ENCODE results near the gene CLEC7A. TPM values are rescaled to one million over a fixed set of nuclear protein-coding genes. Genes with fewer than 3 reads are reported as not detected.

CLEC7A gene
- total RNA-seq, 1 donor from 2014 or later = 10.8 TPM

GRCh38 chr12:10094646-10095395 lies 35.2 kb downstream of the CLEC7A start:
- DNase-seq (ENCODE audit: low spot score) = no peak

GRCh38 chr12:10088955-10089900 lies 40.8 kb downstream of the CLEC7A start:
- DNase-seq (ENCODE audit: low spot score) = no peak

GRCh38 chr12:10088031-10088430 lies 42.0 kb downstream of the CLEC7A start:
- no peak for DNase-seq (ENCODE audit: low spot score)

GRCh38 chr12:10086387-10086786 lies 43.6 kb downstream of the CLEC7A start:
- DNase-seq (ENCODE audit: low spot score) = no peak

GRCh38 chr12:10084733-10085132 lies 45.3 kb downstream of the CLEC7A start:
- DNase-seq (ENCODE audit: low spot score) = no peak

GRCh38 chr12:10082117-10082874 lies 47.7 kb downstream of the CLEC7A start:
- no peak for DNase-seq (ENCODE audit: low spot score)

GRCh38 chr12:10075451-10075850 lies 54.5 kb downstream of the CLEC7A start:
- DNase-seq (ENCODE audit: low spot score) = no peak

- no peak for DNase-seq (ENCODE audit: low spot score)
Observed at GRCh38 chr12:10073261-10073660, 56.7 kb downstream of the CLEC7A start.

GRCh38 chr12:10072131-10072530 lies 57.9 kb downstream of the CLEC7A start:
- no peak for DNase-seq (ENCODE audit: low spot score)

GRCh38 chr12:10070380-10070779 lies 59.6 kb downstream of the CLEC7A start:
- DNase-seq (ENCODE audit: low spot score) = no peak

- DNase-seq (ENCODE audit: low spot score) = no peak
Observed at GRCh38 chr12:10069976-10070375, 60.0 kb downstream of the CLEC7A start.

- no peak for DNase-seq (ENCODE audit: low spot score)
Observed at GRCh38 chr12:10069099-10069498, 60.9 kb downstream of the CLEC7A start.

- DNase-seq (ENCODE audit: low spot score) = no peak
Observed at GRCh38 chr12:10068644-10069043, 61.4 kb downstream of the CLEC7A start.

- no peak for DNase-seq (ENCODE audit: low spot score)
Observed at GRCh38 chr12:10067942-10068341, 62.1 kb downstream of the CLEC7A start.

- DNase-seq (ENCODE audit: low spot score) = no peak
Observed at GRCh38 chr12:10067264-10067663, 62.7 kb downstream of the CLEC7A start.

Other genes starting within 250 kb of the CLEC7A start
- not detected for gene KLRF2, start 248.7 kb downstream of the CLEC7A start, total RNA-seq
- not detected for gene CLEC2A, start 197.8 kb downstream of the CLEC7A start, total RNA-seq
- 3.5 TPM for gene CLEC12A, start 158.8 kb downstream of the CLEC7A start, total RNA-seq
- not detected for gene CLEC1B, start 131.1 kb downstream of the CLEC7A start, total RNA-seq
- not detected for gene CLEC12B, start 119.6 kb downstream of the CLEC7A start, total RNA-seq
- gene CLEC9A, start 99.5 kb downstream of the CLEC7A start, total RNA-seq = 1.2 TPM
- 3.5 TPM for gene CLEC1A, start 31.2 kb downstream of the CLEC7A start, total RNA-seq
- 10.1 TPM for gene OLR1, start 41.9 kb upstream of the CLEC7A start, total RNA-seq
- gene TMEM52B, start 48.8 kb upstream of the CLEC7A start, total RNA-seq = 0.86 TPM
- 154 TPM for gene GABARAPL1, start 82.7 kb upstream of the CLEC7A start, total RNA-seq
- gene KLRD1, start 177.7 kb upstream of the CLEC7A start, total RNA-seq = 1.8 TPM

All from mucosa of gallbladder (tissue), 1 donor.